Glomerular visceral epithelial cell (primary cell): ENCODE measurements around the gene FCHO2.
A peak's percentile ranks its signal among the peaks of the same experiment; 100 is the strongest.
"Not testable (repeated sequence)": the region's sequence is repeated elsewhere in the genome, so short reads cannot be mapped to it uniquely, and the experiment has no call there.

Experiments
- DNase-seq: peaks from one replicate; pipeline ENCODE4 v3.0.0-alpha.2; 2016; ENCODE audit errors: extremely low spot score

The FCHO2 gene

GRCh38 chr5:72955768-72956323 lies at the start of gene FCHO2:
TSS of gene FCHO2 (plus strand) at chr5:72956041. CDS start at chr5:72956097, 56 bp downstream.
- DNase-seq = peak; percentile 99

- no peak for DNase-seq
Measured at GRCh38 chr5:72906806-72907205, 49.0 kb upstream of the FCHO2 start.

GRCh38 chr5:72908664-72909063 lies 47.2 kb upstream of the FCHO2 start:
- no peak for DNase-seq

GRCh38 chr5:72917371-72917776 lies 38.5 kb upstream of the FCHO2 start:
- DNase-seq = no peak

GRCh38 chr5:72920690-72921502 lies 34.9 kb upstream of the FCHO2 start:
- DNase-seq = peak; percentile 56

GRCh38 chr5:72921886-72922285 lies 34.0 kb upstream of the FCHO2 start:
- no peak for DNase-seq

GRCh38 chr5:72922422-72922821 lies 33.4 kb upstream of the FCHO2 start:
- no peak for DNase-seq

- no peak for DNase-seq
Measured at GRCh38 chr5:72925336-72926010, 30.4 kb upstream of the FCHO2 start.

- DNase-seq = not testable (repeated sequence)
Measured at GRCh38 chr5:72932686-72933085, 23.2 kb upstream of the FCHO2 start.

GRCh38 chr5:72934953-72935725 lies 20.7 kb upstream of the FCHO2 start:
- not testable (repeated sequence) for DNase-seq

GRCh38 chr5:72936893-72937292 lies 18.9 kb upstream of the FCHO2 start:
- no peak for DNase-seq

GRCh38 chr5:72937517-72938061 lies 18.3 kb upstream of the FCHO2 start:
- no peak for DNase-seq

GRCh38 chr5:72938206-72938605 lies 17.6 kb upstream of the FCHO2 start:
- DNase-seq = peak; percentile 39

- no peak for DNase-seq
Measured at GRCh38 chr5:72940082-72940481, 15.8 kb upstream of the FCHO2 start.

- no peak for DNase-seq
Measured at GRCh38 chr5:72943307-72943706, 12.5 kb upstream of the FCHO2 start.

GRCh38 chr5:72947498-72947897 lies 8.3 kb upstream of the FCHO2 start:
- no peak for DNase-seq

GRCh38 chr5:72949481-72949880 lies 6.4 kb upstream of the FCHO2 start:
- DNase-seq = no peak

- peak; percentile 73 for DNase-seq
Measured at GRCh38 chr5:72951671-72952468, 4.0 kb upstream of the FCHO2 start.

- DNase-seq = no peak
Measured at GRCh38 chr5:72954389-72954788, 1.5 kb upstream of the FCHO2 start.

GRCh38 chr5:72955143-72955767 lies 586 bp upstream of the FCHO2 start:
- no peak for DNase-seq
